HepG2 (cell line): Measurements from ENCODE around the gene CD7. TPM values are rescaled to one million over a fixed set of nuclear protein-coding genes. Genes with fewer than 3 reads are reported as not detected.

ENCODE experiments used
- ARNT2 ChIP-seq: sonication (generic); formaldehyde crosslinking; IDR thresholded peaks from 2 replicates; pipeline ENCODE4 v1.8.0; 2022; ENCODE audit warnings: mild to moderate bottlenecking, low read depth, missing genetic modification reagents, moderate library complexity
- CREB1 ChIP-seq, 2 experiments: fragments of 450-650 bp in 1 of 2; IDR thresholded peaks; 2 replicates each; pipeline ENCODE4 v1.6.1; 2016 to 2017; ENCODE audit warnings: control low read depth in 1 of 2, mild to moderate bottlenecking in 1 of 2, missing compliant biosample characterization in 1 of 2, missing genetic modification characterization in 1 of 2
- NFIC ChIP-seq: IDR thresholded peaks from 2 replicates; pipeline ENCODE4 v1.6.1; 2012; ENCODE audit warnings: mild to moderate bottlenecking, low read length, inconsistent platforms
- POGZ ChIP-seq: sonication (generic); formaldehyde crosslinking; IDR thresholded peaks from 2 replicates; pipeline ENCODE4 v1.4.0; 2020; ENCODE audit warnings: mild to moderate bottlenecking, missing genetic modification reagents
- POLR2AphosphoS5 ChIP-seq: IDR thresholded peaks from 2 replicates; pipeline ENCODE4 v1.6.1; 2012; ENCODE audit warnings: low read depth, low read length
- ZNF3 ChIP-seq: IDR thresholded peaks from 2 replicates; pipeline ENCODE4 v1.7.0; 2017; ENCODE audit warnings: inconsistent platforms
- ZNF543 ChIP-seq: sonication (generic); formaldehyde crosslinking; IDR thresholded peaks from 2 replicates; pipeline ENCODE4 v1.4.0; 2020; ENCODE audit warnings: mild to moderate bottlenecking, missing genetic modification reagents
- ZNF7 ChIP-seq: IDR thresholded peaks from 2 replicates; pipeline ENCODE4 v1.6.1; 2016; ENCODE audit warnings: missing biosample characterization, missing genetic modification reagents
- ZNF788 ChIP-seq: sonication (generic); formaldehyde crosslinking; IDR thresholded peaks from 2 replicates; pipeline ENCODE4 v1.5.0; 2020; ENCODE audit warnings: mild to moderate bottlenecking, missing genetic modification reagents, borderline replicate concordance
- polyA plus RNA-seq, 8 experiments: library from polyadenylated mRNA; depleted of rRNA in 3 of 8; stranded (reverse) in 7 of 8; unstranded in 1 of 8; fragments of >200 nt; fragmentation: Illumina TruSeq in 4 of 8; extraction: Trizol in 4 of 8; gene quantifications; 2 replicates each; pipeline versions ENCODE4 v1.2.1 to v1.2.3, GENCODE V29; 2011 to 2016; ENCODE audit warnings: low read depth in 4 of 8, missing spikeins in 1 of 8, mixed read lengths in 1 of 8; ENCODE audit not compliant: insufficient read depth in 1 of 8
- total RNA-seq, 5 experiments: library from RNA; depleted of rRNA; stranded (reverse); fragments of >200 nt; fragmentation: Illumina TruSeq; extraction: Trizol; gene quantifications; 2 replicates each; pipeline ENCODE4 v1.2.3, GENCODE V29; 2016; ENCODE audit warnings: low read depth in 1 of 5
- TF ChIP-seq, protein P1 (sequence below): sonication (generic); formaldehyde crosslinking; IDR thresholded peaks from 2 replicates; pipeline ENCODE4 v1.4.0; 2020; ENCODE audit warnings: missing genetic modification reagents, borderline replicate concordance
- TF ChIP-seq, protein P2 (sequence below): sonication (generic); formaldehyde crosslinking; IDR thresholded peaks from 2 replicates; pipeline ENCODE4 v1.8.0; 2022; ENCODE audit warnings: missing genetic modification reagents, mild to moderate bottlenecking, inconsistent platforms, borderline replicate concordance
- TF ChIP-seq, protein P3 (sequence below): sonication (generic); formaldehyde crosslinking; IDR thresholded peaks from 2 replicates; pipeline ENCODE4 v1.4.0; 2020; ENCODE audit warnings: missing genetic modification reagents
- TF ChIP-seq, protein P4 (sequence below): IDR thresholded peaks from 2 replicates; pipeline ENCODE4 v1.6.1; 2016; ENCODE audit warnings: mild to moderate bottlenecking
- TF ChIP-seq, protein P5 (sequence below): sonication (generic); formaldehyde crosslinking; IDR thresholded peaks from 2 replicates; pipeline ENCODE4 v1.4.0; 2020; ENCODE audit warnings: mild to moderate bottlenecking, missing genetic modification reagents

The CD7 gene
- total and polyA plus RNA-seq, 2 of the 13 experiments (the other 11 are each of a cell fraction or from before 2014, with no cell fraction given): 67.6 to 76.4 TPM

DNA sequence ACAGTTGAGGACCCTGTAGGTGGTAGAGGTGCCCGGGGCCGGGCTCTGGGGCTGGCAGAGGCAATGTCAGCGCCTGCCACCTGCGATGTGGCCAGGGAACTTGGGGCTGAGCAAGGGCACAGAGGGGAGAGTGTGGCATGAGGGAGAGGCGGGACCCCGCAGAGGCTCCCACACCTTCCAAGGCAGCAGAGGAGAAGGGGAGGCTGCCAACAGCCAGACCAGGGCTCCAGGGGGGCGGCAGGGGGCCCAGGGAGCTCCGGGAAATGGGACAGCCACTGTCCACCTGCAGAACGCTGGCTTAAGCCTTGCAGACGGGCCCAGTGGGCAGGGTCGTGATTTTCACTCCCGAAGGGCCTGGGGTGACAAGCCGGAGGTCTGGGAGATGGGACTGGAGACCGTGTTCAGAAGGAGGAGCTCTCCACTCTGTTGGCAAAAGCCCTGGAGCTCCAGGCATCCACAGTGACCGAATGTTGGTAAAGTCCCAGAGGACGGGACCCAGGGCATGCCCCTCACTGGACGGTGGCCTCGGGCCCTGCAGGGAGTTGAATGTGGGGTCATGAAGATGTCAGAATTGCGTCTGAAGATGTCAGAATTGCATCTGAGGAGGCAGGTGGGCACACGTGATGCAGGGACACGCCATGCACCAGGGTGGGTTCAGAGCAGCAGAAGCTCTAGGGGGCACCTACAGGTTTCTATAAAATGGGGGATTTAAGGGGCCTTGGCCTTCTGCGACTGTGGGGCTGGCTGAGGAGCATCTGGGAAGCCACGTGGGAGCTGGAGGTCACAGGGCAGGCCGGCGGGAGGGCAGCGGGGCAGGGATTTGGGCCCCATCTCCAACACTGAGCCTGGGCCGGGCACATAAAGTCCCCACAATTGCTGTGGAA, 18.6 kb downstream of the CD7 start (continued):
- TF ChIP-seq ZNF788 (CRISPR knock-in tag) (peak; percentile 4; the same call in 1 of the 2 replicates), ZNF543 (CRISPR knock-in tag) (no peak), ZNF3 (CRISPR knock-in tag) (no peak), ZNF7 (CRISPR knock-in tag) (no peak), NFIC (no peak), POLR2AphosphoS5 (no peak), POGZ (no peak), CREB1 (IDR thresholded peaks at IDR 0.05) (no peak), CREB1 (CRISPR knock-in tag; IDR thresholded peaks at IDR 0.05) (no peak), ARNT2 (CRISPR knock-in tag) (0 out of 2 replicates have a peak, but pooled peaks have one; percentile 13)
- TF ChIP-seq, protein P1, sequence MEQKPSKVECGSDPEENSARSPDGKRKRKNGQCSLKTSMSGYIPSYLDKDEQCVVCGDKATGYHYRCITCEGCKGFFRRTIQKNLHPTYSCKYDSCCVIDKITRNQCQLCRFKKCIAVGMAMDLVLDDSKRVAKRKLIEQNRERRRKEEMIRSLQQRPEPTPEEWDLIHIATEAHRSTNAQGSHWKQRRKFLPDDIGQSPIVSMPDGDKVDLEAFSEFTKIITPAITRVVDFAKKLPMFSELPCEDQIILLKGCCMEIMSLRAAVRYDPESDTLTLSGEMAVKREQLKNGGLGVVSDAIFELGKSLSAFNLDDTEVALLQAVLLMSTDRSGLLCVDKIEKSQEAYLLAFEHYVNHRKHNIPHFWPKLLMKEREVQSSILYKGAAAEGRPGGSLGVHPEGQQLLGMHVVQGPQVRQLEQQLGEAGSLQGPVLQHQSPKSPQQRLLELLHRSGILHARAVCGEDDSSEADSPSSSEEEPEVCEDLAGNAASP (CRISPR knock-in tag): no peak
- TF ChIP-seq, protein P2, sequence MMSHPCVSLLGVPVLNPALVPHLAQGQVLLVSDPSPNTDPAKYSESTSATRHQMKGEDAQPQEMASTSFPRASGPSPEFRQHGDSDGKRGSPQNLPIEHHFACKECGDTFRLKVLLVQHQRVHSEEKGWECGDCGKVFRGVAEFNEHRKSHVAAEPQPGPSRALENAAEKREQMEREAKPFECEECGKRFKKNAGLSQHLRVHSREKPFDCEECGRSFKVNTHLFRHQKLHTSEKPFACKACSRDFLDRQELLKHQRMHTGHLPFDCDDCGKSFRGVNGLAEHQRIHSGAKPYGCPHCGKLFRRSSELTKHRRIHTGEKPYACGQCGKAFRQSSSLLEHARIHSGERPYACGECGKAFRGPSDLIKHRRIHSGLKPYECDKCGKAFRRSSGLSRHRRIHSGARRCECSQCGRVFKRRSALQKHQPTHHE (CRISPR knock-in tag): 0 out of 2 replicates have a peak, but pooled peaks have one; percentile 4
- TF ChIP-seq, protein P3, sequence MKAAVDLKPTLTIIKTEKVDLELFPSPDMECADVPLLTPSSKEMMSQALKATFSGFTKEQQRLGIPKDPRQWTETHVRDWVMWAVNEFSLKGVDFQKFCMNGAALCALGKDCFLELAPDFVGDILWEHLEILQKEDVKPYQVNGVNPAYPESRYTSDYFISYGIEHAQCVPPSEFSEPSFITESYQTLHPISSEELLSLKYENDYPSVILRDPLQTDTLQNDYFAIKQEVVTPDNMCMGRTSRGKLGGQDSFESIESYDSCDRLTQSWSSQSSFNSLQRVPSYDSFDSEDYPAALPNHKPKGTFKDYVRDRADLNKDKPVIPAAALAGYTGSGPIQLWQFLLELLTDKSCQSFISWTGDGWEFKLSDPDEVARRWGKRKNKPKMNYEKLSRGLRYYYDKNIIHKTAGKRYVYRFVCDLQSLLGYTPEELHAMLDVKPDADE: no peak
- TF ChIP-seq, protein P4, sequence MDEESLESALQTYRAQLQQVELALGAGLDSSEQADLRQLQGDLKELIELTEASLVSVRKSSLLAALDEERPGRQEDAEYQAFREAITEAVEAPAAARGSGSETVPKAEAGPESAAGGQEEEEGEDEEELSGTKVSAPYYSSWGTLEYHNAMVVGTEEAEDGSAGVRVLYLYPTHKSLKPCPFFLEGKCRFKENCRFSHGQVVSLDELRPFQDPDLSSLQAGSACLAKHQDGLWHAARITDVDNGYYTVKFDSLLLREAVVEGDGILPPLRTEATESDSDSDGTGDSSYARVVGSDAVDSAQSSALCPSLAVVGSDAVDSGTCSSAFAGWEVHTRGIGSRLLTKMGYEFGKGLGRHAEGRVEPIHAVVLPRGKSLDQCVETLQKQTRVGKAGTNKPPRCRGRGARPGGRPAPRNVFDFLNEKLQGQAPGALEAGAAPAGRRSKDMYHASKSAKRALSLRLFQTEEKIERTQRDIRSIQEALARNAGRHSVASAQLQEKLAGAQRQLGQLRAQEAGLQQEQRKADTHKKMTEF (CRISPR knock-in tag): no peak
- TF ChIP-seq, protein P5, sequence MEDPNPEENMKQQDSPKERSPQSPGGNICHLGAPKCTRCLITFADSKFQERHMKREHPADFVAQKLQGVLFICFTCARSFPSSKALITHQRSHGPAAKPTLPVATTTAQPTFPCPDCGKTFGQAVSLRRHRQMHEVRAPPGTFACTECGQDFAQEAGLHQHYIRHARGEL: no peak
- TF ChIP-seq, all 625 proteins: peak for 64
